ENCODE results near the gene DOCK2.

DOCK2 gene

GRCh38 chr5:169993485-169993790 is 356.4 kb downstream of the DOCK2 start:
- Histone ChIP-seq H3K27ac (no peak overlapping the region), H3K4me1 (no peaks in the 10 kb centered on the region), H3K9me3 (no peaks in the 10 kb centered on the region), H3K36me3 (no peaks in the 10 kb centered on the region), H3K27me3 (no peaks in the 10 kb centered on the region), H3K4me3 (no peak overlapping the region)
- DNase-seq, result no peak
- no peak for TF ChIP-seq CTCF (IDR thresholded peaks at IDR 0.05)
- intact Hi-C loops (cut with DNase I; ENCODE audit: low total_unique reads), result no loop called here

- Histone ChIP-seq H3K36me3 (no peaks in the 10 kb centered on the region), H3K4me3 (no peak overlapping the region), H3K27ac (no peak overlapping the region), H3K4me1 (no peaks in the 10 kb centered on the region), H3K27me3 (no peaks in the 10 kb centered on the region), H3K9me3 (no peaks in the 10 kb centered on the region)
- TF ChIP-seq CTCF (IDR thresholded peaks at IDR 0.05), result no peak
- intact Hi-C loops (cut with DNase I; ENCODE audit: low total_unique reads), result no loop called here
- DNase-seq, result no peak
Observed at GRCh38 chr5:169997798-169998197, 360.7 kb downstream of the DOCK2 start.

- no peak overlapping the region for H3K4me3 ChIP-seq
- TF ChIP-seq CTCF (IDR thresholded peaks at IDR 0.05), result no peak
- H3K4me1 ChIP-seq, result no peaks in the 10 kb centered on the region
- intact Hi-C loops (cut with DNase I; ENCODE audit: low total_unique reads), result no loop called here
- H3K36me3 ChIP-seq, result no peaks in the 10 kb centered on the region
- no peaks in the 10 kb centered on the region for H3K27me3 ChIP-seq
- no peaks in the 10 kb centered on the region for H3K9me3 ChIP-seq
- no peak for DNase-seq
- no peak overlapping the region for H3K27ac ChIP-seq
Observed at GRCh38 chr5:169999621-170000020, 362.5 kb downstream of the DOCK2 start.

- Histone ChIP-seq H3K27me3 (no peaks in the 10 kb centered on the region), H3K27ac (no peak overlapping the region), H3K4me1 (no peaks in the 10 kb centered on the region), H3K4me3 (no peak overlapping the region), H3K36me3 (no peaks in the 10 kb centered on the region), H3K9me3 (no peaks in the 10 kb centered on the region)
- TF ChIP-seq CTCF (IDR thresholded peaks at IDR 0.05), result no peak
- DNase-seq, result no peak
- intact Hi-C loops (cut with DNase I; ENCODE audit: low total_unique reads), result no loop called here
Observed at GRCh38 chr5:170000155-170000554, 363.1 kb downstream of the DOCK2 start.

GRCh38 chr5:170006021-170006420 is 368.9 kb downstream of the DOCK2 start:
- H3K36me3 ChIP-seq, result no peaks in the 10 kb centered on the region
- no peak for DNase-seq
- intact Hi-C loops (cut with DNase I; ENCODE audit: low total_unique reads), result no loop called here
- H3K4me1 ChIP-seq, result no peaks in the 10 kb centered on the region
- H3K4me3 ChIP-seq, result no peak overlapping the region
- H3K9me3 ChIP-seq, result no peaks in the 10 kb centered on the region
- H3K27me3 ChIP-seq, result peaks cover 0 to 6% of the 10 kb centered on the region in 2 donors
- no peak for TF ChIP-seq CTCF (IDR thresholded peaks at IDR 0.05)
- H3K27ac ChIP-seq, result no peak overlapping the region

- intact Hi-C loops (cut with DNase I; ENCODE audit: low total_unique reads), result no loop called here
- H3K27me3 ChIP-seq, result peaks cover 0 to 10% of the 10 kb centered on the region in 2 donors
- DNase-seq, result no peak
Observed at GRCh38 chr5:170008376-170008775, 371.3 kb downstream of the DOCK2 start.

More at GRCh38 chr5:170008376-170008775, 371.3 kb downstream of the DOCK2 start:
- Histone ChIP-seq H3K4me3 (no peak overlapping the region), H3K27ac (no peak overlapping the region), H3K4me1 (no peaks in the 10 kb centered on the region), H3K9me3 (no peaks in the 10 kb centered on the region), H3K36me3 (no peaks in the 10 kb centered on the region)
- no peak for TF ChIP-seq CTCF (IDR thresholded peaks at IDR 0.05)

Measured in tibial artery (tissue), 4 donors.